ENCODE measurements around the gene EPHA8. TPM values are rescaled to one million over a fixed set of nuclear protein-coding genes. Genes with fewer than 3 reads are reported as not detected.

Gene EPHA8
- total RNA-seq, 1 donor, result not detected

- H3K4me3 ChIP-seq (ENCODE audit: low read depth, low read length), result no peak overlapping the region
- TF ChIP-seq CTCF (IDR thresholded peaks at IDR 0.05; ENCODE audit: insufficient read depth, low read length), result no peak
- DNase-seq (ENCODE audit: low read depth), result no peak
Measured at GRCh38 chr1:22627331-22627730, 64.0 kb downstream of the EPHA8 start.

DNA sequence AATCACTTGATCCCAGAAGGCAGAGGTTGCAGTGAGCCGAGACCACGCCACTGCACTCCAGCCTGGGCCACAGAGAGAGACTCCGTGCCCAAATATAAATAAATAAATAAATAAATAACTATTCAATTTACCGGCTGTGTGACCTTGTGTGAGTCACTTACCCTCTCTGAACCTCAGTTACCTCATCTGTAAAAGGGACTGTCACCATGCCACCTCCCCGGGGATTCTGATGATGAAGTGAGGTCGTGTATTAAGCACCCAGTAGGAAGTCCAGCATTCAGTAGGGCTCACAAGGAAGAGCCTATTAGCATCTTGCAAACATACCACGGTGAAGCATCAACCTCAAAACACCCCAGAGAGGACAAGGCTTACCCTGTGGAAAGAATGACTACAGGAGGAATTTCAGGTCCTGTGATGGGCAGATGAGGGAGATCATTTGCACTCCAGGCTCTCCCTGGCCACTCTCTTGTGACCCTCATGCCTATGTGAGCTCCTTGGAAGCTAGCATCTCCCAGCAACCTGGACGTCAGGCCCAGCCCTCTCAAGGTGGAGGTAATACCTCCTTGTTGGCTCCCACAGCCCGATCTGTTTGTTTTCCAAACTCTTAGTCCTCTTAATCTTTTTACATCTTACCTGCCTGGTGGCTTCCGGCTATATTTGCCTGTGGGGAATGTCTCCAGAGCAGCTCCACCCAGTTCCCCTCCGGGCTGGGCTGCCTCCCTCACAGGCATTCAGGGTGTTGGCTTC lies 65.6 kb downstream of the EPHA8 start:
- DNase-seq (ENCODE audit: low read depth), result no peak

DNA sequence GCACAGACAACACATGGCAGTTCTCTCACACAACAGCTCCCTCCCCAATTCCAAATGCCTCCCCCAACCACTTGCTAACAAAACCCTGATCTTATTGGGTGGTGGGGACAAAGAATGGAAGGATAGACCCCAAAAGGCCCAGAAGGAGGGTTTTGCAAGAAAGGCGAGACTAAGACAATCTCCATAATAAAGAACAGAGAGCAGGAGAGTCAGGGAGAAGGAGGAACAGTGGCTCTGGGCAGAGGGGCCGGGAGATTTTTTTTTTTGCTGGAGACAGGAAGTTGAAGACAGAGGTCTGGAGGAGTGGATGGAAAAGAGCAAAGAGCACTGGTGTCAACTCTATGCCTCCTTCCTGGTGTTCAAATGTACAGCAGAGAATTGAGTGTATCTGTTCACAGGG lies 66.6 kb downstream of the EPHA8 start:
- TF ChIP-seq CTCF (IDR thresholded peaks at IDR 0.05; ENCODE audit: insufficient read depth, low read length), result no peak
- DNase-seq (ENCODE audit: low read depth), result no peak
- H3K4me3 ChIP-seq (ENCODE audit: low read depth, low read length), result no peak overlapping the region

More for the DNA sequence above, 65.6 kb downstream of the EPHA8 start:
- no peak for TF ChIP-seq CTCF (IDR thresholded peaks at IDR 0.05; ENCODE audit: insufficient read depth, low read length)
- no peak overlapping the region for H3K4me3 ChIP-seq (ENCODE audit: low read depth, low read length)

DNA sequence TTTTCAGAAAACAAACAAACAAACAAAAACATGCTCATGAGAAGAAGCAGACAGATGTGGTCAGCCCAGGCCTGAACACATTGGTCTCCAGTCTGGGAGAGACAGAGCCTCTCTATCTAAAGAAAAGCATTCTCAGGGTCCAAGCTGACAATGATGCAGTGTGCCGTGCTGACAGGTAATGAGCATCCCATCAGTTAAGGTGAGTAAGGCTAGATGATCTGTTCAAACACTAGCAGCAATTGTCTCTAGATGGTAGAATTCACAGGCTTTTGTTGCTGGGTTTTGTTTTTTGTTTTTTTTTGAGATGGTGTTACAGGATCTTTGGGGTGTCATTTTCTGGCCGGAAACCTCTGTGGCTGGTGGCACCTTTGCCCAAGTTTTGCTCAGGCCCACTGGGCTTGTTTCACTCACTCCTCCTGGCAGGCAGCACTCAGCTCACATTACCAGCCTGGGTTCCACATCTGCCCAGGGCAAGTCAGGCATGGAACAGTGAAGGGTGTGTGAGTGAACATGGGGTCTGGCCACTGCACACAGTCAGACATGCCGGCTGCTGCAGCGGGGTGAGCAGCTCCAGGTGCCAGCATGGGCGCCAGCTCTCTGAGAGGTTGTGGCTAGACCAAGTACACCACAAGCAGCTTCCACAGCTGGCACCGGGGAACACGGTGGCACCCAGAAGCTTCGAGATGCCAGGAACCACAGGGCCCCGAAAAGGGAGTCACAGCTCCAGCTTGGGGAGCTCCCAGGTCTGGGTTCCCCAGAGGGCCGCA lies 70.6 kb downstream of the EPHA8 start:
- TF ChIP-seq CTCF (IDR thresholded peaks at IDR 0.05; ENCODE audit: insufficient read depth, low read length), result no peak
- DNase-seq (ENCODE audit: low read depth), result no peak
- H3K4me3 ChIP-seq (ENCODE audit: low read depth, low read length), result no peak overlapping the region

DNA sequence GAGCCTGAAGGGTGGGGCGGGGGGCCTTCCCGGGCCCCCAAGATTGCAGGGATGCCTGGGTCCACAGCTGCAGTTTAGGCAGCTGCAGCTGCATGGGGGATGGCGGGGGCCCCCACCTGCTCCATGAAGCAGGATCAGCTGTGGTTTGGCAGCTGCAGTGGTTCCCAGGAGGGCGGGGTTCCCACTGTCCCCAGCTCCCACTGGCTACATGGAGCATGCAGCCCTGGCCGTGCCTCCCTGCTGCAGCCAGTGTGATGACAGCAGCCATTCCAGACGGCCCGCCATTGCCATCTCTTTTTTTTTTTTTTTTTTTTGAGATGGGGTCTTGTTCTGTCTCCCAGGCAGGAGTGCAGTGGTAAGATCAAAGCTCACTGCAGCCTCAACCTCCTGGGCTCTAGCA lies 72.1 kb downstream of the EPHA8 start:
- TF ChIP-seq CTCF (IDR thresholded peaks at IDR 0.05; ENCODE audit: insufficient read depth, low read length), result no peak
- DNase-seq (ENCODE audit: low read depth), result no peak
- H3K4me3 ChIP-seq (ENCODE audit: low read depth, low read length), result no peak overlapping the region

DNA sequence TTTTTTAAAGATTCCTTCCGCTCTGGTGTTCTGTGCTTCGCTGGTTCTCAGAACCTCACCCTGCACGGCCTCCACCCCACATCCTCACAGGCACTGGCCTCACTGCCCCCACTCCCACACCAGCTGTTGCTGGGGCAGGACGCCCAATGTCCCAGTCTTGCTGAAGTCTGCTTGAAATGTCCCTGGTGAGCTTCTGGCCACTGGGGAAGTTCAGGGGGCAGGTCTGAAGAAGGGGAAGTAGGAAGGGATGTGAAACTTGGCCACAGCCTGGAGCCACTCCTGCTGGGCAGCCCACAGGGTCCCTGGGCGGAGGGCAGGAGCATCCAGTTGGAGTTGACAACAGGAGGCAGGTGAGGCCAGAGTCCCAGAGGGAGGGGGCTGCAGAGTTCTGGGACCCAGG lies 73.1 kb downstream of the EPHA8 start, which contains the start of gene C1QA:
C1QA (plus strand) TSS at position 276 of the 400 bp plus-strand sequence. CDS start 989 bp downstream, outside the sequence.
- no peak for DNase-seq (ENCODE audit: low read depth)
- no peak for TF ChIP-seq CTCF (IDR thresholded peaks at IDR 0.05; ENCODE audit: insufficient read depth, low read length)

More for the DNA sequence above, 73.1 kb downstream of the EPHA8 start, which contains the start of gene C1QA:
- no peak within 1 kb of the TSS for H3K4me3 ChIP-seq (ENCODE audit: low read depth, low read length)
